Measurements from ENCODE around the gene HBA1.
A peak's percentile ranks its signal among the peaks of the same experiment; 100 is the strongest.
"Not testable (repeated sequence)": the region's sequence is repeated elsewhere in the genome, so short reads cannot be mapped to it uniquely, and the experiment has no call there.

The HBA1 gene

GRCh38 chr16:162271-162991 lies 14.0 kb upstream of the HBA1 start:
- Histone ChIP-seq H3K27ac (ENCODE audit: low read length) (no peak overlapping the region), H3K4me3 (ENCODE audit: low read length) (no peak overlapping the region), H3K9ac (ENCODE audit: low read depth, low read length) (no peak overlapping the region), H3K4me1 (ENCODE audit: insufficient read depth, low read length) (peaks cover 8% of the 10 kb centered on the region; the same call in 1 of the 2 replicates), H3K27me3 (ENCODE audit: insufficient read depth, low read length) (peaks cover 69% of the 10 kb centered on the region), H3K9me3 (ENCODE audit: insufficient read depth, low read depth, low read length) (no peaks in the 10 kb centered on the region), H3K36me3 (ENCODE audit: insufficient read depth, low read depth, low read length) (no peaks in the 10 kb centered on the region)

GRCh38 chr16:163139-163538 lies 13.3 kb upstream of the HBA1 start:
- not testable (repeated sequence) for H3K27ac ChIP-seq (ENCODE audit: low read length)

GRCh38 chr16:163696-164095 lies 12.8 kb upstream of the HBA1 start:
- not testable (repeated sequence) for H3K36me3 ChIP-seq (ENCODE audit: insufficient read depth, low read depth, low read length); H3K9ac ChIP-seq (ENCODE audit: low read depth, low read length); H3K4me1 ChIP-seq (ENCODE audit: insufficient read depth, low read length); H3K27ac ChIP-seq (ENCODE audit: low read length); H3K4me3 ChIP-seq (ENCODE audit: low read length); H3K9me3 ChIP-seq (ENCODE audit: insufficient read depth, low read depth, low read length)
- H3K27me3 ChIP-seq (ENCODE audit: insufficient read depth, low read length) = peaks cover 71% of the 10 kb centered on the region

More at GRCh38 chr16:163139-163538, 13.3 kb upstream of the HBA1 start:
- not testable (repeated sequence) for H3K9me3 ChIP-seq (ENCODE audit: insufficient read depth, low read depth, low read length); H3K4me1 ChIP-seq (ENCODE audit: insufficient read depth, low read length); H3K9ac ChIP-seq (ENCODE audit: low read depth, low read length); H3K4me3 ChIP-seq (ENCODE audit: low read length); H3K36me3 ChIP-seq (ENCODE audit: insufficient read depth, low read depth, low read length)
- peaks cover 69% of the 10 kb centered on the region for H3K27me3 ChIP-seq (ENCODE audit: insufficient read depth, low read length)

GRCh38 chr16:164134-164823 lies 12.2 kb upstream of the HBA1 start:
- H3K27ac ChIP-seq (ENCODE audit: low read length) = not testable (repeated sequence)

GRCh38 chr16:164827-165538 lies 11.5 kb upstream of the HBA1 start:
- Histone ChIP-seq H3K4me1 (ENCODE audit: insufficient read depth, low read length) (peaks cover 8% of the 10 kb centered on the region; the same call in 1 of the 2 replicates), H3K9me3 (ENCODE audit: insufficient read depth, low read depth, low read length) (no peaks in the 10 kb centered on the region), H3K27me3 (ENCODE audit: insufficient read depth, low read length) (peaks cover 72% of the 10 kb centered on the region), H3K9ac (ENCODE audit: low read depth, low read length) (no peak overlapping the region), H3K4me3 (ENCODE audit: low read length) (peak overlapping the region; percentile 60; the same call in 1 of the 2 replicates), H3K27ac (ENCODE audit: low read length) (no peak overlapping the region), H3K36me3 (ENCODE audit: insufficient read depth, low read depth, low read length) (no peaks in the 10 kb centered on the region)

More at GRCh38 chr16:164134-164823, 12.2 kb upstream of the HBA1 start:
- not testable (repeated sequence) for H3K36me3 ChIP-seq (ENCODE audit: insufficient read depth, low read depth, low read length); H3K4me3 ChIP-seq (ENCODE audit: low read length); H3K9ac ChIP-seq (ENCODE audit: low read depth, low read length); H3K9me3 ChIP-seq (ENCODE audit: insufficient read depth, low read depth, low read length); H3K4me1 ChIP-seq (ENCODE audit: insufficient read depth, low read length)
- peaks cover 72% of the 10 kb centered on the region for H3K27me3 ChIP-seq (ENCODE audit: insufficient read depth, low read length)

GRCh38 chr16:165539-166374 lies 10.7 kb upstream of the HBA1 start, which contains the start of gene HBM:
HBM (plus strand) TSS chr16:165978; CDS start chr16:165998, 20 bp downstream.
- no peaks in the 10 kb centered on the region for H3K9me3 ChIP-seq (ENCODE audit: insufficient read depth, low read depth, low read length)
- H3K36me3 ChIP-seq (ENCODE audit: insufficient read depth, low read depth, low read length) = no peaks in the 10 kb centered on the region
- peaks cover 8% of the 10 kb centered on the region; the same call in 1 of the 2 replicates for H3K4me1 ChIP-seq (ENCODE audit: insufficient read depth, low read length)
- peaks cover 79% of the 10 kb centered on the region for H3K27me3 ChIP-seq (ENCODE audit: insufficient read depth, low read length)
- no peak within 1 kb of the TSS for H3K9ac ChIP-seq (ENCODE audit: low read depth, low read length)
- H3K4me3 ChIP-seq (ENCODE audit: low read length) = peak within 1 kb of the TSS; percentile 60; the same call in 1 of the 2 replicates
- no peak within 1 kb of the TSS for H3K27ac ChIP-seq (ENCODE audit: low read length)

- peak overlapping the region; percentile 33; the same call in 1 of the 2 replicates for H3K4me3 ChIP-seq (ENCODE audit: low read length)
- no peak overlapping the region for H3K9ac ChIP-seq (ENCODE audit: low read depth, low read length)
- no peak overlapping the region for H3K27ac ChIP-seq (ENCODE audit: low read length)
- peaks cover 82% of the 10 kb centered on the region for H3K27me3 ChIP-seq (ENCODE audit: insufficient read depth, low read length)
- H3K4me1 ChIP-seq (ENCODE audit: insufficient read depth, low read length) = peaks cover 8% of the 10 kb centered on the region; the same call in 1 of the 2 replicates
- H3K9me3 ChIP-seq (ENCODE audit: insufficient read depth, low read depth, low read length) = no peaks in the 10 kb centered on the region
- no peaks in the 10 kb centered on the region for H3K36me3 ChIP-seq (ENCODE audit: insufficient read depth, low read depth, low read length)
Observed at GRCh38 chr16:166375-167121, 9.9 kb upstream of the HBA1 start.

GRCh38 chr16:167122-167690 lies 9.3 kb upstream of the HBA1 start:
- Histone ChIP-seq H3K27ac (ENCODE audit: low read length) (no peak overlapping the region), H3K4me3 (ENCODE audit: low read length) (peak overlapping the region; percentile 33; the same call in 1 of the 2 replicates), H3K9me3 (ENCODE audit: insufficient read depth, low read depth, low read length) (no peaks in the 10 kb centered on the region), H3K36me3 (ENCODE audit: insufficient read depth, low read depth, low read length) (no peaks in the 10 kb centered on the region), H3K9ac (ENCODE audit: low read depth, low read length) (no peak overlapping the region), H3K27me3 (ENCODE audit: insufficient read depth, low read length) (peaks cover 87% of the 10 kb centered on the region), H3K4me1 (ENCODE audit: insufficient read depth, low read length) (peaks cover 8% of the 10 kb centered on the region; the same call in 1 of the 2 replicates)

GRCh38 chr16:168424-168823 lies 8.1 kb upstream of the HBA1 start:
- Histone ChIP-seq H3K9ac (ENCODE audit: low read depth, low read length) (no peak overlapping the region), H3K4me1 (ENCODE audit: insufficient read depth, low read length) (peaks cover 8% of the 10 kb centered on the region; the same call in 1 of the 2 replicates), H3K27ac (ENCODE audit: low read length) (no peak overlapping the region), H3K36me3 (ENCODE audit: insufficient read depth, low read depth, low read length) (no peaks in the 10 kb centered on the region), H3K9me3 (ENCODE audit: insufficient read depth, low read depth, low read length) (no peaks in the 10 kb centered on the region), H3K27me3 (ENCODE audit: insufficient read depth, low read length) (peaks cover 81% of the 10 kb centered on the region), H3K4me3 (ENCODE audit: low read length) (no peak overlapping the region)

- Histone ChIP-seq H3K4me1 (ENCODE audit: insufficient read depth, low read length) (peaks cover 8% of the 10 kb centered on the region; the same call in 1 of the 2 replicates), H3K9me3 (ENCODE audit: insufficient read depth, low read depth, low read length) (no peaks in the 10 kb centered on the region), H3K4me3 (ENCODE audit: low read length) (no peak overlapping the region), H3K27me3 (ENCODE audit: insufficient read depth, low read length) (peaks cover 83% of the 10 kb centered on the region), H3K27ac (ENCODE audit: low read length) (no peak overlapping the region), H3K36me3 (ENCODE audit: insufficient read depth, low read depth, low read length) (no peaks in the 10 kb centered on the region), H3K9ac (ENCODE audit: low read depth, low read length) (no peak overlapping the region)
Observed at GRCh38 chr16:169014-169413, 7.5 kb upstream of the HBA1 start.
